GM19035 (cell line): ENCODE measurements around the gene PPIE.

Source experiments
- ATAC-seq: cut with Tn5 transposase; IDR thresholded peaks from one replicate; pipeline ENCODE4 v1.9.1; 2021; ENCODE audit not compliant: unreplicated experiment

PPIE gene

GRCh38 chr1:39800471-39800835, 61.8 kb downstream of the PPIE start:
- ATAC-seq, result no peak

- no peak for ATAC-seq
Observed at GRCh38 chr1:39802496-39803260, 64.0 kb downstream of the PPIE start.

- no peak for ATAC-seq
Observed at GRCh38 chr1:39805385-39805784, 66.7 kb downstream of the PPIE start.

- ATAC-seq, result no peak
Observed at GRCh38 chr1:39808784-39809517, 70.3 kb downstream of the PPIE start.

GRCh38 chr1:39812913-39813312, 74.2 kb downstream of the PPIE start:
- no peak for ATAC-seq
